Natural killer cell (primary cell): ENCODE results near the gene KCNK4. TPM values are rescaled to one million over a fixed set of nuclear protein-coding genes. Genes with fewer than 3 reads are reported as not detected.

ENCODE experiments used
- ATAC-seq, 3 donors: fragments of 150-1000 bp in 2 of 3; fragments of 200-7000 bp in 1 of 3; cut with Tn5 transposase; 1 replicate in 1 of 3; 2 replicates in 2 of 3; pipeline ENCODE4 v1.10.0; 2021; ENCODE audit warnings: mild to moderate bottlenecking in 2 of 3, moderate library complexity in 2 of 3
- DNase-seq, 2 donors: peaks; one replicate each; pipeline versions ENCODE4 v3.0.0 to v3.0.0-alpha.2; 2013 to 2021; ENCODE audit warnings: mixed read lengths in 1 of 2
- H3K27ac ChIP-seq: one replicate; pipeline ENCODE4 v1.5.1; 2013; ENCODE audit warnings: mild to moderate bottlenecking, low read length
- H3K27me3 ChIP-seq: one replicate; pipeline ENCODE4 v1.6.1; 2013; ENCODE audit warnings: low read length; ENCODE audit not compliant: control insufficient read depth, insufficient read depth
- H3K36me3 ChIP-seq: one replicate; pipeline ENCODE4 v1.6.1; 2013; ENCODE audit warnings: low read length; ENCODE audit not compliant: control insufficient read depth, insufficient read depth
- H3K4me1 ChIP-seq: one replicate; pipeline ENCODE4 v1.6.1; 2013; ENCODE audit warnings: low read length; ENCODE audit not compliant: control insufficient read depth, insufficient read depth
- H3K4me3 ChIP-seq: one replicate; pipeline ENCODE4 v1.5.1; 2013; ENCODE audit warnings: low read length
- H3K9me3 ChIP-seq: one replicate; pipeline ENCODE4 v1.6.1; 2013; ENCODE audit warnings: low read length; ENCODE audit not compliant: control insufficient read depth, insufficient read depth
- H3K27ac Mint-ChIP-seq, 2 donors: one replicate each; pipeline ENCODE4 v1.8.0; 2022; ENCODE audit warnings: mild to moderate bottlenecking in 2 of 2, mixed read lengths in 2 of 2, moderate library complexity in 1 of 2
- H3K27me3 Mint-ChIP-seq, 2 donors: one replicate each; pipeline ENCODE4 v1.8.0; 2022; ENCODE audit warnings: low read depth in 2 of 2, mixed read lengths in 2 of 2
- H3K36me3 Mint-ChIP-seq: one replicate; pipeline ENCODE4 v1.8.0; 2022; ENCODE audit warnings: mixed read lengths
- H3K4me1 Mint-ChIP-seq, 2 donors: one replicate each; pipeline ENCODE4 v1.8.0; 2022; ENCODE audit warnings: mixed read lengths in 2 of 2
- H3K4me3 Mint-ChIP-seq: one replicate; pipeline ENCODE4 v1.8.0; 2022; ENCODE audit warnings: mild to moderate bottlenecking, moderate library complexity, mixed read lengths
- H3K9me3 Mint-ChIP-seq, 2 donors: one replicate each; pipeline ENCODE4 v1.8.0; 2022; ENCODE audit warnings: mixed read lengths in 2 of 2
- WGBS: methylation state at CpG from one replicate; pipeline ENCODE4 v1.1.7; 2013; ENCODE audit warnings: missing lambda C conversion rate; ENCODE audit not compliant: insufficient coverage; 5-methylcytosine and 5-hydroxymethylcytosine counted together
- intact Hi-C: fragments of 100-400 bp; cut with micrococcal nuclease; formaldehyde crosslinking; loops from one replicate; pipeline ENCODE4 v1.14.2; 2022
- total RNA-seq, 4 donors: library from RNA; stranded (reverse); fragments of 120-200 nt in 1 of 4; gene quantifications; one replicate each; pipeline versions ENCODE4 v1.2.3 to v1.2.4, GENCODE V29; 2013 to 2022
- TF ChIP-seq, protein P1 (sequence below): fragments of 200-600 bp; IDR thresholded peaks from one replicate; pipeline ENCODE4 v1.8.0; 2022; ENCODE audit warnings: antibody characterized with exemption

KCNK4 gene
- total RNA-seq, 3 donors from 2014 or later (not counting 1 experiment from before 2014, with no cell fraction given): 0.30 to 0.86 TPM; not detected in 1

- ATAC-seq: no peak
- Mint-ChIP-seq H3K9me3 (no peaks in the 10 kb centered on the region), H3K27ac (peak overlapping the region; percentile 7 to 38), H3K27me3 (no peaks in the 10 kb centered on the region), H3K4me3 (peak overlapping the region; percentile 35), H3K4me1 (peaks cover 21 to 63% of the 10 kb centered on the region in 2 donors), H3K36me3 (no peaks in the 10 kb centered on the region)
- Histone ChIP-seq H3K4me3 (no peak overlapping the region), H3K27ac (no peak overlapping the region), H3K9me3 (no peaks in the 10 kb centered on the region), H3K4me1 (peaks cover 65% of the 10 kb centered on the region), H3K36me3 (peaks cover 10% of the 10 kb centered on the region), H3K27me3 (no peaks in the 10 kb centered on the region)
- DNase-seq: no peak
- 80% methylated on average over 5 of the region's 5 CpGs for WGBS
- TF ChIP-seq, protein P1, sequence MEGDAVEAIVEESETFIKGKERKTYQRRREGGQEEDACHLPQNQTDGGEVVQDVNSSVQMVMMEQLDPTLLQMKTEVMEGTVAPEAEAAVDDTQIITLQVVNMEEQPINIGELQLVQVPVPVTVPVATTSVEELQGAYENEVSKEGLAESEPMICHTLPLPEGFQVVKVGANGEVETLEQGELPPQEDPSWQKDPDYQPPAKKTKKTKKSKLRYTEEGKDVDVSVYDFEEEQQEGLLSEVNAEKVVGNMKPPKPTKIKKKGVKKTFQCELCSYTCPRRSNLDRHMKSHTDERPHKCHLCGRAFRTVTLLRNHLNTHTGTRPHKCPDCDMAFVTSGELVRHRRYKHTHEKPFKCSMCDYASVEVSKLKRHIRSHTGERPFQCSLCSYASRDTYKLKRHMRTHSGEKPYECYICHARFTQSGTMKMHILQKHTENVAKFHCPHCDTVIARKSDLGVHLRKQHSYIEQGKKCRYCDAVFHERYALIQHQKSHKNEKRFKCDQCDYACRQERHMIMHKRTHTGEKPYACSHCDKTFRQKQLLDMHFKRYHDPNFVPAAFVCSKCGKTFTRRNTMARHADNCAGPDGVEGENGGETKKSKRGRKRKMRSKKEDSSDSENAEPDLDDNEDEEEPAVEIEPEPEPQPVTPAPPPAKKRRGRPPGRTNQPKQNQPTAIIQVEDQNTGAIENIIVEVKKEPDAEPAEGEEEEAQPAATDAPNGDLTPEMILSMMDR: no peak
- intact Hi-C loops: no loop called here
These were observed 47.0 kb upstream of the KCNK4 start for GRCh38 chr11:64244107-64244506.

GRCh38 chr11:64244966-64245365, 46.1 kb upstream of the KCNK4 start:
- DNase-seq: no peak
- WGBS: 42% methylated on average over 3 of the region's 6 CpGs
- peak overlapping the region in 1 of 2 donors; percentile 81 for H3K27ac Mint-ChIP-seq
- peaks cover 57% of the 10 kb centered on the region for H3K4me1 ChIP-seq
- H3K9me3 ChIP-seq: no peaks in the 10 kb centered on the region
- intact Hi-C loops: no loop called here
- TF ChIP-seq, protein P1: no peak
- no peaks in the 10 kb centered on the region for H3K27me3 ChIP-seq
- no peaks in the 10 kb centered on the region for H3K36me3 Mint-ChIP-seq
- peak overlapping the region; percentile 14 for H3K27ac ChIP-seq
- peak overlapping the region; percentile 81 for H3K4me3 Mint-ChIP-seq
- no peak overlapping the region for H3K4me3 ChIP-seq
- peaks cover 21 to 62% of the 10 kb centered on the region in 2 donors for H3K4me1 Mint-ChIP-seq
- no peaks in the 10 kb centered on the region for H3K27me3 Mint-ChIP-seq
- H3K9me3 Mint-ChIP-seq: no peaks in the 10 kb centered on the region
- ATAC-seq: no peak
- peaks cover 10% of the 10 kb centered on the region for H3K36me3 ChIP-seq

DNA sequence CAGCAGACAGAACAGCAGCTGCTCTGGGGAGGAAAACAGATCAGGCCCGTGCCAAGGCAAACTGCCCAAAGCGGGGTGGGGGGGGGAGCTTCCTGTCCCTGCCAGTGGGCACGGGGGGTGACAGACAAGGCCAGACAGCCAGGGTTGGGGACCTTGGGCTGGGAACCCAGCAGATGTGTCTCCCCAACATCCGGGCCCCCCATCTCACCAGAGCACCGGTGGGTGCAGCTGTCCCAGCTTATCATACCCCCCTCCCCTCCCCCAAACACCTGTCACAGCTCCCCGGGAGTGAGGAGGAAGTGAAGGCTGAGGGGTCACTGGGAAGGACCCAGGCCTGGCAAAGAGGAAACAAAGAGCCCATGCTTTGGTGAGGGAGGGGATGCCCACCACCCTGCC, 45.7 kb upstream of the KCNK4 start:
- DNase-seq: peak in 1 of 2 donors; percentile 67
- H3K4me3 ChIP-seq: peak overlapping the region; percentile 53
- WGBS: 0% methylated on average over 4 of the region's 6 CpGs
- no peaks in the 10 kb centered on the region for H3K27me3 ChIP-seq
- Mint-ChIP-seq H3K36me3 (no peaks in the 10 kb centered on the region), H3K4me3 (peak overlapping the region; percentile 81), H3K27me3 (no peaks in the 10 kb centered on the region), H3K9me3 (no peaks in the 10 kb centered on the region), H3K27ac (peak overlapping the region; percentile 69 to 81), H3K4me1 (peaks cover 18 to 58% of the 10 kb centered on the region in 2 donors)
- TF ChIP-seq, protein P1: no peak
- H3K27ac ChIP-seq: peak overlapping the region; percentile 14
- ATAC-seq: no peak
- H3K4me1 ChIP-seq: peaks cover 55% of the 10 kb centered on the region
- no peaks in the 10 kb centered on the region for H3K9me3 ChIP-seq
- peaks cover 10% of the 10 kb centered on the region for H3K36me3 ChIP-seq
- intact Hi-C loops: no loop called here
